Activated CD4-positive, alpha-beta T cell treated with anti-CD3 and anti-CD28 coated beads, Interleukin-2, amount 50 U/mL, for 16 hours (primary cell): ENCODE measurements around the gene AFM.
A peak's percentile ranks its signal among the peaks of the same experiment; 100 is the strongest.
"Not testable (repeated sequence)": the region's sequence is repeated elsewhere in the genome, so short reads cannot be mapped to it uniquely, and the experiment has no call there.

Source experiments
- DNase-seq: peaks from one replicate; pipeline ENCODE4 v3.0.0-alpha.2; 2020

AFM gene

DNA sequence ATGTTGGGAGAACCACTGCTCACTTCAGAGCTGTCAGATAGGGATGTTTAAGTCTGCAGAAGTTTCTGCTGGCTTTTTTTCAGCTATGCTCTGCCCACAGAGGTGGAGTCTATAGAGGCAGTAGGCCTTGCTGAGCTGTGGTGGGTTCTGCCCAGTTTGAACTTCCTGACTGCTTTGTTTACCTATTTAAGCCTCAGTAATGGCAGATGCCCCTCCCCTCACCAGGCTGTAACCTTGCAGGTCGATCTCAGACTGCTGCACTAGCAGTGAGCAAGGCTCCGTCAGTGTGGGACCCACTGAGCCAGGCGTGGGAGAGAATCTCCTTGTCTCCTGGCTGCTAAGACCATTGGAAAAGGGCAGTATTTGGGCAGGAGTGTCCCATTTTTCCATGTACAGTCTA, 36.8 kb downstream of the AFM start:
- DNase-seq = no peak

DNA sequence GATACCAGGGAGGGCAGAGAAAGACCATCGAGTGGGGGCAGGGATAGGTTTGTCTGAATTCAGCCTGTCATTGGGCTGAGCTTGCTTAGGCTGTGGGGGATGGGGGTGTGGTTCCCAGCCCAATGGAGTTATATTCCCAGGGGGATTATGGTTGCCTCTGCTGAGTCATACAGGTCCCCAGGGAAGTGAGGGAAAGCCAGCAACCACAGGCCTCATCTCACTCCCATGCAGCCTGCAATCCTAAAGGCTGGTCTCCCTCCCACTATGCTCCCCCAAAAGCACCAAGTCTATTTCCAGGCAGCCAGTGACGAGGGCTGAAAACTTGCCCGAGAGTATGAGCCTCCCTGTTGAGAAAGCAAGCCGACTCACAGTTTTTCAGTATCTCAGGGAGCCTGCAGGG, 39.3 kb downstream of the AFM start:
- DNase-seq = no peak

- DNase-seq = no peak
Measured at GRCh38 chr4:73523126-73523525, 41.6 kb downstream of the AFM start.

GRCh38 chr4:73525611-73526010, 44.1 kb downstream of the AFM start:
- DNase-seq = no peak

GRCh38 chr4:73527196-73527595, 45.7 kb downstream of the AFM start:
- DNase-seq = no peak

GRCh38 chr4:73528171-73528570, 46.6 kb downstream of the AFM start:
- DNase-seq = no peak

DNA sequence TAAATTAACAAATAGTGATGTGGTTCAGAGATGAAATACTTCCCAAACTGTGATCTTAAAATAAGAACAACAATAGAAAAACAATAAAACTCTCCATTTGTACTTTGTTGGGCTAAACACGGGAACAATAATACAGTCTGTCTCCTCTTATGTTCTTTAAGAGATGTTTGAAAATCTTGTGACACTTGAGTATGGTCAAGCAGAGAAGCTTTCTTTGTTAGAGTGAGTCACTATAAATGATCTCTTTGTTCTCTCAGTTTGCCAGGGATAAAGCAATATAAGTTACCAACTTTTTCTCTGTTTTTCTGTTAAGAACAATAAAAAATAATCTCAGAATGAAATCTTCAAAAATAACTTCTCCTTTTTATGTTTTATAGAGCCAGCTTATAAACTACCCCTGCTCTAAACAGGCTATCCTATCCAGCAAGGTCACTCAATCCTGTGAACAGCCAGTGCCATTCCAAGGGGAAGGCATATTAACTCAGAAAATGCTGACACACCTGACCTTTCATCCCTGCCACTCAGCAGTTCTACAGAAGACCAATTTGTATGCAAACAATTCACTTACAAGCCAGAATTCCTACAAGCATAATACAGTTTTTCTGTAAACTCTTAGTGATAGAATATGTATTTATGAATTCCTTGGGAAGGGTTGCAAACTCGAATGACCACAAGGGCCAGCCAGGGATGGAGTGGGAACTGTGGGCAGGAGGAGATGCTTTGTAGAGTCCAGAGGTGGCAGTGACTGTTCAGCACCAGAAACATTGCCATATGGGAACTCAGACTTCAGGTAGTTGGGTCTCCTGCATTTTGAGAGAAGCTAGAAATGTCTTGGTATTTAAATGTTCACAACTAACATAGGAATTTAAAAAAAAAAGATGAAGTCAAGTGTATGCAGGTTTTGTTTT, 52.2 kb downstream of the AFM start:
- no peak for DNase-seq

- peak; percentile 61 for DNase-seq
Measured at GRCh38 chr4:73538162-73538561, 56.6 kb downstream of the AFM start.

DNA sequence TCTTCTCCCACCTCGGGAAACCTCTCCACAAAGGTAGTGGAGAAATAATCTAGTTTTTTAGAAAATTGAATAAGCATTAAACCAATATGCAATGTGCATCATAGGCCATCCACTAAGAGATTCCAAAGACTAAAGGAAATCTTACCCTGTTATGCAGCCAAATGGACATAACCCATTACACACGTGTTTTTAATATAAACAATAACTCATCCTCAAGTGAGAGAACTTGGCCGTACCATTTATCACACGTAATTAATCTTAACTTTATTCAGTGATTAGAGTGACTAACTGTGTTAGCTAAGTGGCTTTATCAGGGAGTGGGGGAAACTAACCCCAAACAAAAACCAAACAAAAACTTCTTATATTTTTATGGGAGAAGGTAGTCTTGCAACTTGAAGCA, 57.8 kb downstream of the AFM start:
- no peak for DNase-seq

- DNase-seq = no peak
Measured at GRCh38 chr4:73540826-73541225, 59.3 kb downstream of the AFM start.

- no peak for DNase-seq
Measured at GRCh38 chr4:73541251-73541650, 59.7 kb downstream of the AFM start.

GRCh38 chr4:73544620-73545019, 63.1 kb downstream of the AFM start:
- no peak for DNase-seq

- DNase-seq = not testable (repeated sequence)
Measured at GRCh38 chr4:73550865-73551264, 69.3 kb downstream of the AFM start.
